ENCODE results near the gene MRPL53. TPM values are rescaled to one million over a fixed set of nuclear protein-coding genes. Genes with fewer than 3 reads are reported as not detected.

The MRPL53 gene
- total RNA-seq, 2 donors from 2014 or later, result 50.9 to 62.7 TPM

DNA sequence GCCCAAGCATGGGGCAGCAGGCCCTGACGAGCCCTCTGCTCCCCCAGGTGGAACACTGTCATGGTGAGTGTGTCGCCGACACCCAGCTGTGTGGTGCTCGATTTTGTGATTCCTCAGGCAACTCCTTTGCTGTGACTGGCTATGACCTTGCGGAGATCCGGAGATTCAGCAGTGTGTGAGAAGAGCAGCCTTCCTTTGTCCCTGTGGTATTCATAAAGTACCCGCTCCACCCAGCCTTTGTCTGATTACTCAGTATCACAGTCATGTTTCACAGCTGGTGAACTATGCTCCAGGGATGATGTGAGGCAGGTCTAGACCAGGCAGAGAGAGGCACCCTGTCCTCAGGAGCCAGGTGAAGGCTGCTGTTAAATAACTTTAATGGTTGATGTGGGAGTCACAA is 47.0 kb downstream of the MRPL53 start:
- H3K36me3 ChIP-seq (ENCODE audit: control insufficient read depth, insufficient read depth, low read length), result peaks cover 60% of the 10 kb centered on the region
- H3K27ac ChIP-seq (ENCODE audit: low read depth, low read length), result no peak overlapping the region
- TF ChIP-seq, protein P1, sequence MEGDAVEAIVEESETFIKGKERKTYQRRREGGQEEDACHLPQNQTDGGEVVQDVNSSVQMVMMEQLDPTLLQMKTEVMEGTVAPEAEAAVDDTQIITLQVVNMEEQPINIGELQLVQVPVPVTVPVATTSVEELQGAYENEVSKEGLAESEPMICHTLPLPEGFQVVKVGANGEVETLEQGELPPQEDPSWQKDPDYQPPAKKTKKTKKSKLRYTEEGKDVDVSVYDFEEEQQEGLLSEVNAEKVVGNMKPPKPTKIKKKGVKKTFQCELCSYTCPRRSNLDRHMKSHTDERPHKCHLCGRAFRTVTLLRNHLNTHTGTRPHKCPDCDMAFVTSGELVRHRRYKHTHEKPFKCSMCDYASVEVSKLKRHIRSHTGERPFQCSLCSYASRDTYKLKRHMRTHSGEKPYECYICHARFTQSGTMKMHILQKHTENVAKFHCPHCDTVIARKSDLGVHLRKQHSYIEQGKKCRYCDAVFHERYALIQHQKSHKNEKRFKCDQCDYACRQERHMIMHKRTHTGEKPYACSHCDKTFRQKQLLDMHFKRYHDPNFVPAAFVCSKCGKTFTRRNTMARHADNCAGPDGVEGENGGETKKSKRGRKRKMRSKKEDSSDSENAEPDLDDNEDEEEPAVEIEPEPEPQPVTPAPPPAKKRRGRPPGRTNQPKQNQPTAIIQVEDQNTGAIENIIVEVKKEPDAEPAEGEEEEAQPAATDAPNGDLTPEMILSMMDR (conservative IDR thresholded peaks at IDR 0.05), result no peak
- no peaks in the 10 kb centered on the region for H3K9me3 ChIP-seq (ENCODE audit: control insufficient read depth, low read length)
- peaks cover under 1% of the 10 kb centered on the region for H3K27me3 ChIP-seq (ENCODE audit: control insufficient read depth, insufficient read depth, low read length, poor library complexity, severe bottlenecking)
- Mint-ChIP-seq H3K9me3 (no peaks in the 10 kb centered on the region), H3K4me1 (peaks cover 41% of the 10 kb centered on the region), H3K4me3 (no peak overlapping the region), H3K36me3 (ENCODE audit: low read depth) (peaks cover 46% of the 10 kb centered on the region), H3K27ac (peak overlapping the region; percentile 63), H3K27me3 (ENCODE audit: insufficient read depth) (peaks cover 19% of the 10 kb centered on the region)
- no peak overlapping the region for H3K4me3 ChIP-seq (ENCODE audit: low read length)
- no peak for DNase-seq
- H3K9ac ChIP-seq (ENCODE audit: extremely low read depth, low read length, poor library complexity, severe bottlenecking), result no peak overlapping the region
- WGBS, 2 experiments (ENCODE audit: insufficient coverage in 1 of 2, insufficient read length in 1 of 2), result 93 to 100% methylated on average over 6 to 7 of the region's 7 CpGs
- peaks cover 17% of the 10 kb centered on the region for H3K4me1 ChIP-seq (ENCODE audit: control insufficient read depth, insufficient read depth, low read length)

DNA sequence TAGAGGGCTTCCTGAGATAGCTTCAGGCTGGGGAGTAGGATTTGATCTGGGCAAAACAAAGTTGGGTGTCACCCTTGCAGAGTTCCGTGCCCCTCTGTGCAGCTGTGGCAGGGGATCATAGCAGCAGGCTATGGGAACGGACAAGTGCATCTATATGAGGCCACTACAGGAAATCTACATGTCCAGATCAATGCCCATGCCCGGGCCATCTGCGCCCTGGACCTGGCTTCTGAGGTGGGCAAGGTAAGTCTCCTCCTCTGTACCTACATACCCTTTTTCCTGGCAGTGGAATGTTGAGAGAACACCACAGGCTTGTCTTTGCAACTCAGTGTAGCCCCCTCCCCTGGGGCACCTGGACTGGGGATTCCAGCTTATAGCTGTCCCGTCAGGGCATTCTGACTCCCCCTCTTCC is 47.5 kb downstream of the MRPL53 start:
- H3K27ac Mint-ChIP-seq, result peak overlapping the region; percentile 63
- peaks cover 41% of the 10 kb centered on the region for H3K36me3 Mint-ChIP-seq (ENCODE audit: low read depth)

DNA sequence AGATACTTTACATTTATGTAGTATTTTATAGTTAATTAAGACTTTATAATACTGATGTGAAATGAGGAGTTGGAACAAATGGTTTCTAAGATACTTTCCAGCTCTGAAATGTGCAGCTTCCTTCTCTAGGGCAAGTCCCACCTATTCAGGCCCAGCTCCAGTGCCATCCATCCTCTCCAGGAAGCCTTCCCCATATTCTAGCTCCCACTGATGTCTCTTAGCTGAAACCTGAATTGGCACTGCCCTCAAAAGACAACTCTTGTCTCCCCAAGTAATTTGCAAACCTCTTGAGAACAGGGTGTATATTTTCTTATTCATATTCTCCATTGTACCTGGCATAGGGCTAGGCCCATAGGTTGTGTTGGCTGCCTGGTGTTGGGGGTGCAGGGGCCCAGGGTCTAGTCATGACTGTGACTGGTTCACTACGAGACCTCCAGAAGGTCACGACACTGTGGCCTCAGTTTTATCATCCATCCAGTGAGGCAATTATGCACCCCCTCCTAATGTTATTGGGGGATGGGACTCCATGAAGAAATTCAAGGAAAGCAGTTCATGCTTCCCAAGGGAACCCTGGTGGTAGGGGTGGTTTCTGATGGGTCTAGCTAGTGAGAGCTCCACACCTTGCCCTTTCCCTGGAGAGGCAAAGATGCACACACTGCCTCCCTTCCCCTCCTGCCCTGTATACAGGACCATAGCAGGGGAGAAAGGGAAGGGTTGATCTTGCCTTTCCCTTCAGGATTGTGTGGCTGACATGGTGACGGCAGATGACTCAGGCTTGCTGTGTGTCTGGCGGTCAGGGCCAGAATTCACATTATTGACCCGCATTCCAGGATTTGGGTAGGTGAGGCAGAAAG is 48.1 kb downstream of the MRPL53 start:
- Mint-ChIP-seq H3K4me1 (peaks cover 41% of the 10 kb centered on the region), H3K4me3 (no peak overlapping the region), H3K36me3 (ENCODE audit: low read depth) (peaks cover 35% of the 10 kb centered on the region), H3K9me3 (no peaks in the 10 kb centered on the region), H3K27me3 (ENCODE audit: insufficient read depth) (peaks cover 28% of the 10 kb centered on the region), H3K27ac (peak overlapping the region; percentile 63)
- Histone ChIP-seq H3K9ac (ENCODE audit: extremely low read depth, low read length, poor library complexity, severe bottlenecking) (no peak overlapping the region), H3K27me3 (ENCODE audit: control insufficient read depth, insufficient read depth, low read length, poor library complexity, severe bottlenecking) (peaks cover 8% of the 10 kb centered on the region), H3K4me1 (ENCODE audit: control insufficient read depth, insufficient read depth, low read length) (peaks cover 17% of the 10 kb centered on the region), H3K27ac (ENCODE audit: low read depth, low read length) (no peak overlapping the region), H3K4me3 (ENCODE audit: low read length) (no peak overlapping the region), H3K9me3 (ENCODE audit: control insufficient read depth, low read length) (no peaks in the 10 kb centered on the region), H3K36me3 (ENCODE audit: control insufficient read depth, insufficient read depth, low read length) (peaks cover 48% of the 10 kb centered on the region)
- DNase-seq, result no peak
- TF ChIP-seq, protein P1 (conservative IDR thresholded peaks at IDR 0.05), result no peak
- 90 to 93% methylated on average over 2 to 5 of the region's 5 CpGs for WGBS, 2 experiments (ENCODE audit: insufficient coverage in 1 of 2, insufficient read length in 1 of 2)

More for the DNA sequence above, 47.5 kb downstream of the MRPL53 start:
- DNase-seq, result no peak
- Histone ChIP-seq H3K27me3 (ENCODE audit: control insufficient read depth, insufficient read depth, low read length, poor library complexity, severe bottlenecking) (peaks cover 6% of the 10 kb centered on the region), H3K36me3 (ENCODE audit: control insufficient read depth, insufficient read depth, low read length) (peaks cover 55% of the 10 kb centered on the region), H3K27ac (ENCODE audit: low read depth, low read length) (no peak overlapping the region), H3K9ac (ENCODE audit: extremely low read depth, low read length, poor library complexity, severe bottlenecking) (no peak overlapping the region), H3K9me3 (ENCODE audit: control insufficient read depth, low read length) (no peaks in the 10 kb centered on the region), H3K4me1 (ENCODE audit: control insufficient read depth, insufficient read depth, low read length) (peaks cover 17% of the 10 kb centered on the region), H3K4me3 (ENCODE audit: low read length) (no peak overlapping the region)
- Mint-ChIP-seq H3K9me3 (no peaks in the 10 kb centered on the region), H3K4me1 (peaks cover 41% of the 10 kb centered on the region), H3K4me3 (no peak overlapping the region), H3K27me3 (ENCODE audit: insufficient read depth) (peaks cover 25% of the 10 kb centered on the region)
- TF ChIP-seq, protein P1 (conservative IDR thresholded peaks at IDR 0.05), result no peak
- 93% methylated on average over 4 to 5 of the region's 5 CpGs for WGBS, 2 experiments (ENCODE audit: insufficient coverage in 1 of 2, insufficient read length in 1 of 2)

All from endodermal cell (in vitro differentiated cells).